Stimulated activated CD8-positive, alpha-beta memory T cell treated with anti-CD3 and anti-CD28 coated beads, Interleukin-4, amount 100 ng/mL, for 48 hours (primary cell): ENCODE measurements around the gene CDK18.

Source experiments
- DNase-seq: peaks from one replicate; pipeline ENCODE4 v3.0.0-alpha.2; 2020

Gene CDK18

DNA sequence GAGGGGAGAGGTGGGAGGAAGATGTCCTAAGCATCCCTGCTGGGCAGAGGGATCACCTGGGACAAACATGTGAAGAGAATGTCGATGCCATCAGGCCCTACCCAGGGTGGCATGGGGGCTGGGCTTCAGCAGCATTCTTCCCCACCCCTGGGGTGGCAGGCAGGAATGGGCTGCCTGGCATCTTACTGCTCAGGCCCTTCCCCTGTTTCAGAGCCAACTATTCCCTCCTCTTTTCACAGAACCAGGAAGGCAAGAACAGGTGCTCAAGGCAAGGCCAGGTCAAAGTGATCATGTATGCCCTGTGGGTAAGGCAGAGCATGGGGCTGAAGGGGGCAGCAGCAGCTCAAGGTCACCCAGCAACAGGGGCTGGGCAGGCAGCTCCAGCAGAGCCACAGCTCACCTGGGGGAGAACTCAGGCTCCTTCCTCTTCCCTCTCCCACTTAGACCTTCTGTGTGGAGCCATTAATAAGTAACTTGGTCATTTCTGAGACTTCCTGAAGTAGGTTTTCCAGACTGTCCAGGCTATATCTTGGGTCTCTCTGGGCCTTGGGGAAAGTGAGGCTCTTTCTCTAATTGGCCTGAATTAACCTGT is 70.9 kb downstream of the CDK18 start:
- peak; percentile 14 for DNase-seq

DNA sequence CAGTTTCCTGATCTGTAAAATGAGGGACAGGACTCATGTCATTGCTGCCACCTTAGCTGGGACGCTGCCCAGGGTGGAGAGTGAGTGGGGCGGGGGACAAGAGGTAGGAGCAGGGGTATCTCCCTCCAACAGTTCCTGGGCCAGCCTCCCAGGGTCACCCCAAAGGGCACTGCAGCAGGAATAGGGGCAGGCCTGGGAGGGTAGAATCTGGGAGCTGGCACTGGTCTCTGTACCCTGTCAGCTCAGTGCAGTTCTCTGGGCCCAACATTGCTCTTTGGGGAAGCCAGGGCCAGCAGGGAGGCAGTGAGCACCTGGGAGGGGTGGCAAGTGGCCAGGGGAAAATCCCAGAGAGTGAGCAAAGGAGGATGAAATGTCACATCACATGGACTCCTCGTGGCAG is 71.5 kb downstream of the CDK18 start:
- DNase-seq, result peak; percentile 11

DNA sequence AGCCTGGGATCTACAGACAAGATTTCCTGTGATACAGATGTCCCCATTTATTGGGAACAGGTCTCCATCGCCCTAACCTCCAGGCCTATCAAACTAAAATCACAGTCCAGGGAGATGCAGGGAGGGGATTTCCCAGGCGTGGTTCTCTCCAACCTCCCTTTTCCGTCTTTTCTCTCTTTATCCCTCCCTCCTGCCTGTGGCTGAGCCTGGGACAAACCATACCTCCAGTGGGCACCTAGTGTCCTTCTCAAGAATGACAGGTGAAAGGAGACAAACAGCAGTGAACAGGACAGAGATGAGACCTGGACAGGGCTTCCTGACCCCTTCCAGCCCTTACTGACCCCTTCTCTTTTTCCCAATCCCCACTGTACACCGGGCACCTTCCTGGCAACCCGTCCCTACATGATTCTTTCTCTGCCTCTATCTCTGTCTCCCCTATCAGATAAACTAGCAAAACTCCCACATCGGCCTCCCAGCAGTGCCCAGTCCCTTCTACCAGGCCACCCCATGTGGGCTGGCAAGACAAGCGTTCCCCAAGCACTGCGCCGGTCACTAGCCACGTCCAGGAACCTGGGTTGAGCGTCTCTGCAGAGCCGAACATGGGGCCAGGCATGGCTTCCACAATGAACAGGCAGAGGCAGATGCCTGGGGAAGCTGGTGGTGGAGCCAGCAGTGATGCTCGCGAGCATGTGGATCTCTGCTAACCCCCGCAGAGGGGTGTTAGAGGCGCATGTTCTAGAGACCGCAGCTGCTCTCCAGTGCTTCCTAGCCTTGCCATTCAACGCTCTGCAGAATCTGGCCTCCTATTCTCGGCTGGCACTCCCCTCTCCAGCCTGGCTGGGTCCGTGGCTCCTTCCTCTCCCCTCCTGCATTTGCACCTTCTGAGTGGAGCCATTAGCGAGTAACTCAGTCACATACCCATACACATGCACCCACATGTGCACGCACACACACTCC is 72.6 kb downstream of the CDK18 start:
- DNase-seq, result peak; percentile 14

DNA sequence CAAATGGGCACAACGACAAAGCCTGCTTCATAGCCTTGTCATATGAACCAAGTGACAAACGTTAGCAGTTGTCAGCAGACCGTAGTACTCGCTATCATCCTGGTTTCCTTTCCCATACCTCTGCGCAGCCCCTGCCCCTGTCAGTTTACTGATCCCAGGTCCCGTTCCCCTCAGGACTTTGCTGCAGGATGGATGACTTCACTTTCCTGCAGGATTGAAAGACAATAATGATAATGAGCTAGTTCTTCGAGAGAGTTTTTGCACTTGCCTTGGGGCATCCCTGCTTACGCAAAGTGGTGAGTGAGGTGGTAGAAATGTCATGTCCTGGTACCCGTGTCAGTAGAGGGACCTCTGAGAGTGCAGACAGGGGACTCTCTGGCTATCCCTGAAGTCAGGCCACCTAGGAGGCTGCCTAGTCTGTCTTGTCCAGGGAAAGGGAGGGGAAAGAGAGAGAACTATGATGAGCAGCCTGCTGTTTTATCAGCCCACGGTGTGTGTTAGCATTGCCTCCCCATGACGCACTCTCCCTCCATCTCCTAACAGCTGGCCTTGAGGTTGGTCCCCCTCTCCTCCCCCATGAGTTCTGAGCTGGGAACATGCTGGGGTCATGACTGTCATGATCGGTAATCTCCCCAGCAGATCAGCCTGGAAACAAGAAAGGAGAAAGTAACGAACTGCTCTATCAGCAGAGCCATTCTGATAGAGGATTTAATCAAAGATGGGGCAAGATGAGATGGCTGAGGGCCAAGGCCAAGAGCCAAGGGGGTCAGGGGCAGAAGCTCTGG is 73.6 kb downstream of the CDK18 start:
- peak; percentile 12 for DNase-seq

DNA sequence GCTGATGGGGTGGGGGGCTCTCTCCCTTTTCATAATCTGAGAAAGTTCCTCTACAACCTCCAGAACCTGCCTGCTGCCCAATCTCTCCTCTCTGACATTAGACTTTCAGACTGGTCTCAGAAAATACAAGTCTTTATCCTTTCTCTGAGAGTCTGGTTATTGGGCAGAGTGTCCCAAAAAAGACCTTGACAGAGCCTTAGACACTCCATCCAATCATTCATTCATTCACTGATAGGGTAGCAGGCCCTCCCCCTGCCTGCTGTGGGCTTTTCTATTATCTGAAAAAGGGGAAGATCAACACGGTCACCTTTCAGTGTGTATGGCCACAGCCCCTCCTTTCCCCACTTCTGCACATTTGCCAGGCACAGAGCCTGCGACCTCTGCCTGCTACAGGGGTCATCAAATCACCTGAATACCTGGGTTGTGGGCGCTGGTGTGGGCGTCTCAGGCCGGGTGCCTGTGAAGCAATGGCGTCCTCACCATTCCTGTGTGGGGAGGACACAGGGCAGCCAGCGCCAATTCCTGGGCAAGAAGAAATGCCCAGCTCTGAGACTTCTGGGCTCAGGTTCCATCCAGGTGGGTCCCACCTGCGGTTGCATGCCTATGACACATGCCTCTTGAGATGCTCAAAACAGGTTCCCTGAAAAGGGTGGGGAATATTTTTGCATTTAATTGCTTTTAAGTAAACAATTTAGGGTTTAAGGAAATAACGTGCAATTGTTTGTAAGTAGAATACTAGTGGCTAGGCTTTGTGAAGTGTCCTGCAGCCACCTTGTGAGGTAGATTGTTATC is 74.5 kb downstream of the CDK18 start:
- DNase-seq, result peak; percentile 6

DNA sequence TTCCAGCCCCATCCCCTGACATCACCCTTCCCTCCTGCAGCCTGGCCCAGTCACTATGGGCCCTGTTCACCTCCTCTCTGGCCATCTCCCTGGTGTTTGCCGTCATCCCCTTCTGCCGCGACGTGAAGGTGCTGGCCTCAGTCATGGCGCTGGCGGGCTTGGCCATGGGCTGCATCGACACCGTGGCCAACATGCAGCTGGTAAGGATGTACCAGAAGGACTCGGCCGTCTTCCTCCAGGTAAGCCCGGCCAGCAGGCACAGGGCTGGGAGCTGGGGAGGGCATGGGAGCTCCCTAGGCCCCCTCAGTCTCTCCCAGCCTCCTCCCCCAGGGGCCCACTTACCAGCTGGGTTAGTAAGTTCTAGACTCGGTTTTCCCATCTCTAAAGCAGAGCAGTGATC is 75.2 kb downstream of the CDK18 start:
- no peak for DNase-seq

DNA sequence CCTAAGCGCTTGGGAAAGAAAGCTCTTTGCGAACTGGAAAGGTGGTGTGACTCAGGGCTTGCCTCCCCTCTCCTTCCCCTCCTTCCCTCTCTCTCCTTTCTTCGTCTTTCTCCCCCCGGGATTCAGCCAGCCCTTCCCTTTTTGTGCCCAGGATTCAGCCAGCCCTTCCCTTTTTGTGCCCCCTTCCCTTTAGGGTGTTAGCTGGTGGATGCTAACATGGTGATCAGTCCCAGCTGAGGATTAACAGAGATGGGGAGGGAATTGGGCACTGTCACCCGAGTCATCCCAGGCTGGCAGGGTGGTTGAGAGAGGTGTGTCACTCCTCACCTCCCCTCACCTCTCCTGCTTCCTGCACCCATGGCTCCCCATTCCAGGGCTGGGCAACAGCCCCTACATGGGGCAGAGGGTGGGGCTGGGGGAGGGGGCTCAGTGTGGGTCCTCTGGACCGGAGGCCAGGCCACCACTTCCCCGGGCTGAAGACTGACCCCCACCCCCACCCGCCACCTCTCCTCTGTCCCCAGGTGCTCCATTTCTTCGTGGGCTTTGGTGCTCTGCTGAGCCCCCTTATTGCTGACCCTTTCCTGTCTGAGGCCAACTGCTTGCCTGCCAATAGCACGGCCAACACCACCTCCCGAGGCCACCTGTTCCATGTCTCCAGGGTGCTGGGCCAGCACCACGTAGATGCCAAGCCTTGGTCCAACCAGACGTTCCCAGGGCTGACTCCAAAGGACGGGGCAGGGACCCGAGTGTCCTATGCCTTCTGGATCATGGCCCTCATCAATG is 75.9 kb downstream of the CDK18 start:
- DNase-seq, result no peak

DNA sequence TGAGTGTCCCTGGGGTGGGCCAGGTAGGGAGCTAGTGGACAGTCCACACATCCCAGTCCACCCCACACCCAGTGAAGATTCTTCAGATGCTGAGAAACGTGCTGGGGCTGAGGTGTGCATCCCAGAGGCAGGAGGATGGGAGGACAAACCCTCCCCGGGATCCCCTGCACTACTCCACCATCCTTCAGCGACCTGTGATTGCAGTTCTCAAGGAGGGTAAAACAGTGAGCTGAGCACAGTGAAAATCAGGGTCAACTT is 76.4 kb downstream of the CDK18 start:
- DNase-seq, result no peak

DNA sequence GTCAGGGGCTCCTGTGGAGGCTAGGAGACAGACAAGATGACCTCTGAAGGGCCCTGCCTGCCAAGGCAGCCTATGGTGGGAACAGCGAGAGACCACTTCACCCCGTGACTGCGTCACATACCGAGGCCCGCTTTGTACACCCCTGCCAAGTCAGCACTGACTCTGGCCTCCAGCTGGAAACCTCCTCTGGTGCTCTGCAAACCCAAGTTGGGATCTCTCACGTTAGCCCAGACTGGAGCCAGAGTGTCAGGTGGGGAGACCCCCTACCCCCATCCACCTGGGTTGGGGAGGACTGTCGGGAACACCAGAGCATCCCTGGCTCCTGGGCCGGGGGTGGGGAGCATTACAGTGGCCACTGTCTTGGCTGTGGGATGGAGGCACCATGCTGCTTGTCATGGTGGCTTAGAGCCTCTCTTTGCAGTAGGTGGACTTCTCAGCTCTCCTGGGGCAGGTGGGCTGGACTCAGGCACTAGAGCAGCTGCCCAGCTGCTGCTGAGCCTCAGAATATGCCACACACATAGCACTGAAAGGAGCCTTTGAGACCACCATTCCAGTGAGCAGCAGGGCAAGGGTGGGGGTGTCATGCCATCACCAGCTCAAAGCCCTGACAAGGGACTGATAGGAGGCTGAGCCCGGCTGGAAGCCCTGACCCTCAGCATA is 77.0 kb downstream of the CDK18 start:
- no peak for DNase-seq

DNA sequence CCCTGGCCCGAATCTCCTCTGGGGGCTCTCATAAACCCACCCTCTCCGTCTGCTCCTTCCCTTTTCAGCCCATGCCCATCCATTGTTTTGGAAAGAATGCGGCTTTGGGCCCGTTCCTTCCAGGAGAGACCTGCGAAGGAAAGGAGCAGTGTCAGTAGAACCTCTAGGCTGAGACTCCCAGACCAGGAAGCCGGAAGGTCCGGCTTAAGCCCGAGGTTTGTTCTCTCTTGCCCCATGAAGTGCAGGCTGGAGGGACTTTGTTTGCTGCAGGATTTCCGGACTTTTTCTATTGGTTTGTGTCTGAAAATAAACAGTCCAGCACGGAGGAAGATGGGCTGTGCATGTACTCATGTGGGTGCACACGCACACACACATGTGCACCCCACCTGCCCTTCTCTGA is 77.6 kb downstream of the CDK18 start:
- DNase-seq, result no peak
